Measurements from ENCODE around the gene RPL29. TPM values are rescaled to one million over a fixed set of nuclear protein-coding genes. Genes with fewer than 3 reads are reported as not detected.
A peak's percentile ranks its signal among the peaks of the same experiment; 100 is the strongest.

Gene RPL29
- total and polyA plus RNA-seq, 2 of the 13 experiments (the other 11 are each of a cell fraction or from before 2014, with no cell fraction given): 1,348 to 2,263 TPM

- TF ChIP-seq TSC22D2 (CRISPR knock-in tag; IDR thresholded peaks at IDR 0.05; ENCODE audit: borderline replicate concordance) (peak; percentile 88; the same call in 1 of the 2 replicates), NCOA2 (CRISPR knock-in tag; IDR thresholded peaks at IDR 0.05) (peak; percentile 76), MLLT10 (CRISPR knock-in tag; IDR thresholded peaks at IDR 0.05) (no peak), GABPA (IDR thresholded peaks at IDR 0.05; ENCODE audit: low read depth, low read length) (peak; percentile 97), GABPA (CRISPR knock-in tag; IDR thresholded peaks at IDR 0.05; ENCODE audit: low read depth) (peak; percentile 100), PCBP2 (optimal IDR thresholded peaks at IDR 0.05; ENCODE audit: low read depth, low read length, poor library complexity, severe bottlenecking) (no peak), ETV6 (CRISPR knock-in tag; conservative IDR thresholded peaks at IDR 0.05) (0 out of 2 replicates have a peak, but pooled peaks have one; percentile 59), PAX8 (CRISPR knock-in tag; IDR thresholded peaks at IDR 0.05; ENCODE audit: borderline replicate concordance) (no peak), DBP (CRISPR knock-in tag; IDR thresholded peaks at IDR 0.05; ENCODE audit: not compliant biosample characterization) (peak; percentile 54), HNF4A (CRISPR knock-in tag; IDR thresholded peaks at IDR 0.05) (peak; percentile 14; the same call in 1 of the 2 replicates), IRF9 (CRISPR knock-in tag; IDR thresholded peaks at IDR 0.05; ENCODE audit: borderline replicate concordance) (peak; percentile 86), SOX5 (CRISPR knock-in tag; IDR thresholded peaks at IDR 0.05; ENCODE audit: borderline replicate concordance) (peak; percentile 77), ZNF720 (CRISPR knock-in tag; IDR thresholded peaks at IDR 0.05) (no peak), RFXANK (CRISPR knock-in tag; IDR thresholded peaks at IDR 0.05) (peak; percentile 87; the same call in 1 of the 2 replicates), ZNF704 (CRISPR knock-in tag; IDR thresholded peaks at IDR 0.05; ENCODE audit: borderline replicate concordance) (peak; percentile 90), ZNF180 (CRISPR knock-in tag; IDR thresholded peaks at IDR 0.05; ENCODE audit: borderline replicate concordance, low read depth) (no peak), HOXA9 (CRISPR knock-in tag; IDR thresholded peaks at IDR 0.05; ENCODE audit: borderline replicate concordance) (no peak), RBM39 (IDR thresholded peaks at IDR 0.05; ENCODE audit: low read depth, low read length, poor library complexity, severe bottlenecking) (peak; percentile 75), E2F1 (CRISPR knock-in tag; IDR thresholded peaks at IDR 0.05) (peak; percentile 56; the same call in 1 of the 2 replicates), ZSCAN22 (CRISPR knock-in tag; IDR thresholded peaks at IDR 0.05) (peak; percentile 51; the same call in 1 of the 2 replicates), TEAD3 (CRISPR knock-in tag; optimal IDR thresholded peaks at IDR 0.05; ENCODE audit: borderline replicate concordance) (peak; percentile 80), RNF219 (CRISPR knock-in tag; IDR thresholded peaks at IDR 0.05) (peak; percentile 68; the same call in 1 of the 2 replicates), TCF7L2 (IDR thresholded peaks at IDR 0.05; ENCODE audit: low read depth, low read length) (no peak), ZNF674 (CRISPR knock-in tag; IDR thresholded peaks at IDR 0.05; ENCODE audit: low read depth) (no peak)
Measured at GRCh38 chr3:51995346-51996163, at the start of gene RPL29 (continued).

Data from HepG2 (cell line).